Measurements from ENCODE around the gene ABLIM3.

The ABLIM3 gene

DNA sequence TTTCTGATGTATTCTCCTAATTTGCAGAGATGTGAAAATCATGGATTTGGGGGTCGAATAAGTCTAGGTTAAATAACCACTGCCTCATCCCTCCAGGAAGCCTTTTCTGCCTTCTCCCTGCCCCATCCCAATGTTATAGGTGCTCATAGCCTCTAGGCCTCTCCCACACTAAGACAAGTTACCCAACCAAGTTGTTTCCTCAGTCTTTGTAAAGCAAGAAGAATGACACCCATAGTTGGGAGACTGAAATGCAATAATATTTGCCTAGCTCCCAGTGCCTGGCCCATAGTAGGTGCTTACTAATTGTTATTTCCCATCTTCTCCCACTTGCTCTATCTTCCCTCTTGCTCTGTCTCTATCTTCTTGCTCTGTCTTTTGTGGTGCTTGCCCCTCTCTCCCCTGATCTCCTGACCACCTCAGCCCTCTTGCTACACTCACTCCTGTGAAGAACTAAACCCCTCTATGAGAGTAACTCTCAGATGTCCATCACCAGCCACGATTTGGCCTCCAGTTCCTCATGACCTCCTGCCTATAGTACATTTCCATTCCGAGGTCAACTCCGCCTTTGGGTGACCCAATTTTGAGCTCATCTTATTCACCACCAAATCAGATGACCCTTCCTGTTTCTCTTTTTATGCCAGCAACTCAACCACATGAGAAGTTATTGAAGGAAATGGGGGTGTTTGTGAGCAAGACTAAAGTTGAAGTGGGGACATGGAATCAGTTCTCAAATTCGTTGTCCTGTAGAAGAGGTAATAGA lies 137.3 kb downstream of the ABLIM3 start:
- DNase-seq (ENCODE audit: low read depth in 4 of 4, low spot score in 1 of 4): no peak

DNA sequence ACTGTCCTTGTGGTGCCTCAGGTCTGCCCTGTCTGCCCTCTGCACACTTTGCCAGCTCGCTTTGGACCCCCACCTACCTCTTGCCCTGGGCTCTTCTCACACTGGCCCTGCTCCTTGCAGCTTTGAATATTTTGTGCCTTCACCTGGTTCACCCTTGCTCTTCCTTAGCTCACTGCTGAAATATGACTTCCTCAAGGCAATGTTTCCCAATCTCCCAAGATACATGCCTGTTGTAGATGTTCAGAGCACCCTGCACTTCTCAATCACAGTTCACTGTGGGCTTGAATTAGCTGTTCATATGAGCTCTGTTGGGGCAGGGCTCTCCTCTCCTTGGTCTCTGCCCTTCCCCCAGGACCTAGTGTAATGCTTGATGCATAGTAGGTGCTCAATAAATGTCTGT lies 138.4 kb downstream of the ABLIM3 start:
- DNase-seq (ENCODE audit: low read depth in 4 of 4, low spot score in 1 of 4): no peak

DNA sequence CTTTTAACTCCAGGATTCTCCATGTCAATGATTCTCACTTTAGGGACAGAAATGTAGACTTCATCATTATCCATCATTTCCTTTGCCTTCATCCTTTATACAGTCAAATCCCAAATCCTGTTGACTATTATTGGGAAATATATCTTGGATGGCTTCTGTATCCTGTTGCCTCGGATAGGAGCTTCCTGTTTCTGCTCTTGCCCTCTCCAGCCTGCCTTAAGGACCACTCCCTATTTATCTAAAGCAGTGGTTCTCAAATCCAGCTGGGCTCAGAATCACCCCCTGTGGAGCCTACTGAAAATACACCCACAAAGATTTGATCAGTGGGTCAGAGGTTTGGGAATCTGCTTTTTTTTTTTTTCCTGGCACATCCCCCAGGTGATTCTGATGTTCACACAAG lies 138.8 kb downstream of the ABLIM3 start:
- no peak for DNase-seq (ENCODE audit: low read depth in 4 of 4, low spot score in 1 of 4)

DNA sequence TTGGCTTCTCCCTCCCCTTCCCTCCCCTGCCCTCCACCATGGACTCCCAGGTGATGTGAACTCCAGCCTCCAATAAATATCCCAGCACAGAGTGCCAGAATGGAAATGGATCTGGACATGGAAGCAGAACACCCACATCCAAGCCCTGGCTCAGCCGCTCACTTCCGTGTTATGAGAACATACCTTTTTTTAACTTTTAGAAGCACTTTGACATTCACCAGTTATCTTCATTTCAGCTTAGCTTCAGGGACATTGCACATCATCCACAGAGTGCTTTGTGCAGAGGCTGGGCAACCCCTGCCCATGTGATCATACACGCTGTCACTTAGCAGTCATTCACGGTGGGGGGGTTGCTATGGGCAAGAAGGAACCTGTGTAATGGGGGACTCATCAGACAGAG lies 139.5 kb downstream of the ABLIM3 start:
- DNase-seq (ENCODE audit: low read depth in 4 of 4, low spot score in 1 of 4): no peak

DNA sequence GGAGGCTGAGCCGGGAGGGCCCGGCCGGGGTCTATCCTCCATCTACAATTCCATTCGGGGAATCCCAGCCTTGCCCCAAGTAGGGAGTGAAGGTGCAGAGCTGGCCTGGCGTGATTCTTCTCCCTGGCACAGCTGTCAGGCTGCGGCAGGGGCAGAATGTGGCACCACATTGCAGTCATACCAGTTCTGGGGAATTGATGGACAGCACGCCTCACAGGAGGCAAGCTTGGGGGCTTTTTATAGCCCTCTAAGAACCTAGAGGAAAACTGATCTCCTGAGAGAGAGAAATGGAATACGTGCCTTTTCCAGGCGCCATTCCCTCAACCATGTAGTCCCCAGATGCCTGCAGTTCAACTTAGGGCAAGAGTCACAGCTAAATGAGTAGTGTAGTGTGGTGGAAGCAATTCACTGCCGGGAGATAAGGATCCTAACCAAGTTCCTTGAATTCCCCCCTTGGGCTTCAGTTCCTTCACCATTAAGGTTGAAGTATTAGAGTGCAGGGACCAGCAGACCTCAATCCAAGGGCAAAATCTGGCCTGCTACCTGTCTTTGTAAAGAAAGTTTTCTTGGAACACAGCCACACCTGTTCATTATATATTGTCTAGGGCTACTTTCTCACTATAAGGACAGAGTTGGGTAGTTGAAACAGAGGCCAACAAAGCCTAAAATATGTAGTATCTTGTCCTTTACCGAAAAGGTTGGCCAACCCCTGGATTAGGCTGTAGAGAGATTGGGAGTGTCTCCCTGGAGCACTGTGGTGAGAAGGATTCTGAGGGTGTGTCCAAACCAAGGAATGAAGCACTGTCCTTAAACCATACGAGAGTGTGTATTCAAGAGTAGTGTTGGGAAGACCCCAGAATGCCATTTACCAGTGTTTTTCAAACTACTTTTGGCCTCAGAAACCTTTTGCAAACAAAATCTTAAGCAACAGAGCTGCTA lies 141.0 kb downstream of the ABLIM3 start:
- DNase-seq (ENCODE audit: low read depth in 4 of 4, low spot score in 1 of 4): no peak

DNA sequence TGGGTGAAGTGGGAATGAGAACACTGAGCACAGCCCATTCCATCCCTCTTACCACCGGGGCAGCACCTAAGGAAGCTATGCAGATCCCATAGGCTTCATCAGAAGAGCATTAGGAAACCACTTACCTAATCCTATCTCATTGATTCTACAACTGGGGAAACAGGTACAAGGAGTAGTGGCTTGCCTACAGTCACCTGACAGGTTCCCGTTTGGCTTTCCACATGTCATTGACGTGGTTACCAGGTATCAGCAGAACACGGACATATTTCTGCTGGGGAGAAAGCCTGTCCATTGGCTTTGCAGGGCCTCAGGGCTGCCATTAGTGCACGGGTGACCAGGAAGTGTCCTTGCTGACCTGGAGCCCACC lies 141.7 kb downstream of the ABLIM3 start:
- no peak for DNase-seq (ENCODE audit: low read depth in 4 of 4, low spot score in 1 of 4)

DNA sequence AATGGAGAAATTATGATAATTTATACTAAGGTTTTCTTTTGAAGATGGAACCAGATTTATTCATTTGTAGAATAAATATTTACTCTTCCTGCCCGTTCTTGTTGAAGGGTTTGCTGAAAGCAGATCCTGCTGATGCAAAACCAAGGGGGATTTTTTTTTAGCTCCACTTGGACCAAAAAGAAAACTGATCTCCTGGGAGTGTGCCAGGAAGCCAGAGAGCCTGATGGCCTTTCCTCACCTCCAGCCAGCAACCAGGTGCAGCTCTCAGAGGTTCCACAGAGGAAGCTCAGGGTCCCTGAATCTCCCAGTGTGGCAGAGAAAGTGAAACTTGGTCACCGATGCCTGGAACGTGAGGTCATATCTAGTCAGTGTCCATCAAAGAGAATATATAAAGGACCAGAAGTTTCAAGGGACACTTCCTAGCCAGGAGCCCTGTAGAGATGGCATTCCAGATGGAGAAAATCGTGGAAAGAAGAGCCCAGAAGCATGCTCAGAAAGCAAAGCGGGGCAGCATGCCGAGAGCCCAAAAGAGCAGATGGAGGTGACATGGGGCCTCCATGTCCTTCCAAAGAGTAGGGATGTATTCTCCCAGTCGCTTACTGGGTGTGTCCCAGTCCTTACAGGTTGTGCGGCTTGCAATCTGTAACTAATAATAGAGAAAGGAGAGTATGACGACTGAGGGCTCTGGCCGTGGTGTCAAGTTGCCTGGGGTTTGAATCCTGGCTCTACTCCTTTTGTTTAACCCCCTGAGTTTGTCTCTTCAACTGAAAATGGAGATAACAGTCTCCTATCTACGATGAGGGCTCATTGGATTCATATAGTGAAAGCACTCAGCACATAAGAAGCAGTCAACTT lies 142.6 kb downstream of the ABLIM3 start:
- DNase-seq (ENCODE audit: low read depth in 4 of 4, low spot score in 1 of 4): no peak

DNA sequence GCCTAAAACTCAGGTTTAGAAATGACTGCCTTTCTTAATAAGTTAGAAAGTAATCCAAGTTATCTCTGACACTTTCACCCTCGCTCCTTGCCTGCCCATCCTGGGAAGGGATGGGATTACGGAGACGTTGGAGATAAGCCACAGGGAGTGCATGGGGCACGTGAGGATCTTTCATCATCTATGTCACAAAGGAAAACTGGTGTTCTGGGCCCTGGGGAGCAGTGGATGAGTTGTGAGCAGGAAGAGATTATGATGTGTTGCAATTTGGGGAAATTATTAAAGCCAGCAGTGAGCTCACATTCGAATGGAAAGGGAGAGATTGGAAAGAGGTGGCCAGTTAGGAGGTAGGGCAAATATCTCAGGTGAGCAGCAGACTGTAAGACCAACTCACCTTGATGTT lies 143.2 kb downstream of the ABLIM3 start:
- no peak for DNase-seq (ENCODE audit: low read depth in 4 of 4, low spot score in 1 of 4)

DNA sequence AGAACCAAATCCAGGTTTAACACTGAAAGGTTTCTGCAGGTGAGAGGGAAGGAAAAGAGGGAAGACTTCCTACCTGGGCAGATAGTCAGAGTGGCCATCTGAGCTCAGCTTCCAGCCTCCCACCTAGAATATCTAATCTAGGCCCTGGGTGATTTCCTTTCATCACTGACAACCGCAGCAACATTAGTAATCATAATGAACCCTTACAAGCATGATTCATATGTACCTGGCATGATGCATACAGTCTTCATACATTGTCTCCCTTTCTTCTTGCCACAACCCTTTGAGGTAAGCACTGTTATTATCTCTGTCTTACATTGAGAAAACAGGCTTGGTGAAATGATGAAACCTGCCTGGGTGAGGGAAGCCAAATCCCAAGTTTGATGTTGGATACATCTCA lies 143.9 kb downstream of the ABLIM3 start:
- DNase-seq (ENCODE audit: low read depth in 4 of 4, low spot score in 1 of 4): no peak

DNA sequence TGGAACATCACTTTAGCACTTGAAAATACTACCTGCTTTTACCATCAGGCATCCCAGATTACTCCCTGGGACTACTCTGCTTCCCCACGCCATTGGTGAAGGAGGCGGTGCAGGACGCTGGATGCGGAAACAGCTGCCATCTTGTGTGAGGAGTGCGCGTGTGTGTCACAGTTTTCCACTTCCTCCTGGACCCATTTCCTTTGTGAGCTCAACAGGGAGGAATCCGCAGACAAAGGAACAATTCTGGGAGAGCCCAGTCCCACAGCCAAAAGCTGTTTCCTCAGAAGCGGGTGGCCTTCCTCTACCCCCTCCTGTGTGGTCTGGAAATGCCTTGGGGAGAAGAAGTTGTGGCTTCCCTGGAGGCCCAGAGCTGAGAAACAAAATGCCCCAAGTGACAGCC lies 147.1 kb downstream of the ABLIM3 start:
- DNase-seq (ENCODE audit: low read depth in 4 of 4, low spot score in 1 of 4): no peak

DNA sequence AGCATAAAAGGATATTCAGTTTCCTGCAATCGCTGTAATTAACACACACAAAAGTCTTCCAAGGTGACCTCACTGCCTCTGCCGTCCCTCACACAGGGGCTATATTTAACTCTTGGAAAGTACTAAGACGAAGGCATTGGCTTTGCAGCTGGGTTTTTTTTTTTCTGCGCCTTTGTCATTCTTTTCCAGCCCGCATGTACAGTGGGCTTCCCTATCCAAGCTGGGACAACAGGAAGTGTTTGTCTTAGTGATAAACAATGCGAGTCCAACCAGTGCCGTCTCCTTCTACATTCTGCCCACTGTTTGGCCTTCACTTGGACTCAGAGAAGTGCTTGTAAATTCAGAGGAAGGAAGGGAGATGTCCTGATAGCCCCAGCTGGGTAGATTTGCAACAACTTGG lies 148.0 kb downstream of the ABLIM3 start:
- DNase-seq (ENCODE audit: low read depth in 4 of 4, low spot score in 1 of 4): no peak

DNA sequence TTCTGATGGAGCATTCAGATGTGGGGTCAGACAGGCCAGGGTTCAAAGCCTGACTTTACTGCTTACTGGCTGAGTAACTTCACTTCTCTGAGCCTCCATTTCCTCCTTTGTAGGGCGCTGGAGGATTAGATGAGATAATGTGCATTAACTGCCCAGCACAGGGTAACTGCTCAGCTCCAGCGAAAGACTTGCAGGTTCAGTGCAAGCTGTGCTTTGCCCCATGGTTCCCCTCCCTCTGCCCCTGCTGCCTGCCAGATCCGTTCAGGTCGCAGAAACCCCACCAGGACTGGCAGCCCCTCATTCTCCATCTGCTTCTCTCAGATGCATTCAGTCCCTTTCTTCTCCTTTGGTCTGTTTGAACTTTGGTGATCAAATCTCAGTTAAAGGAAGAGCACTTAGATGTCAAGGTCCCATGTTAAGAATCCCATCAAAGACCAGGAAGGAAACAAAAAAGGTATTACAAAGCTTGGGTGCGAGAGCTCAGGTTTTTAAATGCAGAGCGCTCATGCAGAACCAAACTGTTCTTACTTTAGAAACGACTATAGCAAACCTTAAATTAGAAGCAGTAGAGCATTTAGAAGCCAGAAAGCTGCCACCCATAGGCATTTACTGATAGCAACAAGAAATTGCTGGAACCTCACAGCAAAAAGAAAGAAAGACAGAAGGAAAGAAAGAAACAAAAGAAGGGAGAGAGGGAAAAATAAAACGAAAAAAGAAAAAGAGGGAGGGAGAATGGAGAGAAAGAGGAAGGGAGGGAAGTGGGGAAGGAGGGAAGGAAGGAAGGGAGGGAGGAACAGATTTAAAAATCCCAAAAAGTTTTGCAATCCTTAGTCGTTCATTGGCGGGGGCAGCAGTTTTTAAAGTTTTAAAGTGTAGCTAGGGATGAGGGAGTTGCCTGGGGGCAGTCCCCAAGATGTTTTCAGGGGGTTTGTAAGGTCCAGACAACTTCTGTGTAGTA lies 153.9 kb downstream of the ABLIM3 start:
- no peak for DNase-seq (ENCODE audit: low read depth in 4 of 4, low spot score in 1 of 4)

DNA sequence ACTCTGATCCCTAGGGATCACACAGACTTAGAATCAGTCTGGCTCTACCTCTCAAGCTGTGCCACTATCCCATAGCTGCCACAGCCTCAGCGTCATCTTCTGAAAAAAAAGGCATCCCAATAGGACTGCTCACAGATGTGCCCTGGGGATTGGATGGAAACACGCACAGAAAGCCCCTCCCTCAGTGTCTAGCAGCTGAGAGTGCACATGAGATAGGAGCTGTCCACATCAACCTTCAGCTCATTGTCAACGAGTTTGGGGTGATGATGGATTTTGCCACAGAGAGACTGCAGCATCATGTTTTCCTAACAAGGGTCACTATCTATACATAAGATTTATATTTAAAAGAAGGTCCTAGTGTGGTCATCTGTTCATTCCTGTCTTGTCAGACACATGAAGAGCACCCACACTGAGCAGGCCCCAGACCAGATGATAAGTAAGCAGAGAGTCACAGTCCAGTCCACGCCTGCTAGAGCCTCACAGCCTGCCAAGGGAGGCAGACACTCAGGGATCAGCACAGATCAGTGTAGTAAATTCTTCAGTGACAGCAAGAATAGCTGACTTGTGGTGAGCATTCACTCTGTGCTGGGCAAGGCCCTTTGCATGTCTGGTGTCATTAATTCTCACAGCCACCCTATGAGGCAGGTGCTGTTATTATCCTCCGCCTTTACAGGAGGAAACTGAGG lies 156.2 kb downstream of the ABLIM3 start:
- DNase-seq (ENCODE audit: low read depth in 4 of 4, low spot score in 1 of 4): no peak

DNA sequence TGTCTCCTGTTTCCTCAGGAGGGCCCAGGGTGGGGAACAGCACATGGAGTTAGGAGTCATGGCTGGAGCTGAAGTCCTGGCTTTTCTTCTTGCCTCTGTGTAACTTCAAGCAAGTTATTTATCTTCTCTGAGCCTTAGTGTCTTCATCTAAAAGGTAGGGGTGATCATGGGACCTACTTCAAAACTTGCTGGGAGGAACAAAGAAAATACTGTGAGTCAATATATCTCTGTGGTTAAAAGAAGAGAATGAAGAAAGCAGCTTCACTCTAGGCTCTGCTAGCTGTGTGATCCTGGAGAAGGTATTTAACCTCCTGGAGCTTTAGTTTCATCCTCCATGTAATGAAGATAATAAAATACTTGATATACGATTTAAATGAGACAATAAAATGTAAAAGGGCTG lies 156.9 kb downstream of the ABLIM3 start:
- no peak for DNase-seq (ENCODE audit: low read depth in 4 of 4, low spot score in 1 of 4)

DNA sequence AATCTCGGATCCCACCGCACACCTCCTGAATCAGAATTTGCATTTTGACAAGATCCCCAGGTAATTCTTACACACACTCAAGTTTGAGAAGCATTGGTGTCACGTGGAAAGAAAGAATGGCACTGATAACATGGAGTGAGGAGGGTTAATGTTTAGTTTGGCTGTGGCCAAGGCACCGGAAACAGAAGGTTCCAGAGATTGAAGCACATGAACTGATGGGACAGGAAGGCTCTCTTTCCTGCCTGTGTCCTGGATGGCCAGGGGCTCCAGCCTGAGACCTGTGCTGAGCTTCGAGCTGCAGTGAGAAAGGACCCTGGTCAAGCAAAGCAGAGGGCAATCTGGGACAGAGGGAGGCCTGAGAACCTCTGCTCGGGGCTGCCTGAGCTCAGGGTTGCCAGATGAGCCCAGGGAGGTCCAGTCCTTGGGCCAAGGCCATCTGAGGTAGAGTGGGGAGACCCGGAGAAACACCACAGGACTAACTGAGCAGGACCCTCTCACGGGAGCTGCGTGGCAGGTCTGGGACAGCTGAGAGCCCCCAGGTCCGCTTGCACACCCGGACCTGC lies 157.6 kb downstream of the ABLIM3 start:
- DNase-seq (ENCODE audit: low read depth in 4 of 4, low spot score in 1 of 4): no peak

DNA sequence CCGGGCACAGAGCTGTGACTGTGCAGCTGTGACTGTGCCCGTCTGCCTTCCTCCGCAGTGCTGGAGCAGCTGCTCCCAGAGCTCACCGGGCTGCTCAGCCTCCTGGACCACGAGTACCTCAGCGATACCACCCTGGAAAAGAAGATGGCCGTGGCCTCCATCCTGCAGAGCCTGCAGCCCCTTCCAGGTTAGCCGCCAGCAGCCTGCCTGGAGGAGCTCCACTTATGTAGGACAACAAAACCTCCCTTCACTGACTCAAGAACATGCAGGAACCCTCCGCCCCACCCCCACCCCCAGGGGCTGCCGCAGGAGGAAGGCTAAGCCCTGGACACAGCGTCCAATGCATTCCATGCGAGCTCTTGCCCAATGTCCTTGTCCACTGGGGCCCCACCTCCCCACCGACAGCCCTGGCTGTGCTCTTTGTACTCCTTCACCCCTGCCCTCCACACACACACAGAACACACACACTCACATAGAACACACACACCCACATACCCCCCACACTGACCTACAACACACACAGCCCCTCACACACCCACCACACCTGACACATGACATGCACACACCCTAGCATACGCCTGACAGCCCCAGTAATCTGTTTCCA lies 158.3 kb downstream of the ABLIM3 start:
- no peak for DNase-seq (ENCODE audit: low read depth in 4 of 4, low spot score in 1 of 4)

DNA sequence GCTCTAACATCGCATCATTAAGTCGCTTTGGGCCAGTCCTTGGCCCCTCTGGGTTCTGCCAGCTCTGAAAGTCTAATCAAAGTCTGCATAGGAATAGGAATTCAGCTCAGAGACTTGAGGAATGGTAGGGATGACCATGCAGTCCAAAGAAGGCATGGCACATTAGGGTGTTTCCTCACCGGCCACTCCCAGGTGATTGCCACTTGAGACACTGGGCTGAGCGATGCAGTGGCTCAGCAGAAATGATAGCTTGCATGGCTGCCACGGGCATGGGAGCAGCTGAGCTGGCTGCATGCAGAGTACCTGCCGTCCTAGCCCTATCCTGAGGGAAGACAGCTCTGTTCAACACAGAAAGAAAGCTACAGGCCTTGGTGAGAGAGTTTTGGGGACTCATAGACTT lies 159.1 kb downstream of the ABLIM3 start:
- DNase-seq (ENCODE audit: low read depth in 4 of 4, low spot score in 1 of 4): no peak

DNA sequence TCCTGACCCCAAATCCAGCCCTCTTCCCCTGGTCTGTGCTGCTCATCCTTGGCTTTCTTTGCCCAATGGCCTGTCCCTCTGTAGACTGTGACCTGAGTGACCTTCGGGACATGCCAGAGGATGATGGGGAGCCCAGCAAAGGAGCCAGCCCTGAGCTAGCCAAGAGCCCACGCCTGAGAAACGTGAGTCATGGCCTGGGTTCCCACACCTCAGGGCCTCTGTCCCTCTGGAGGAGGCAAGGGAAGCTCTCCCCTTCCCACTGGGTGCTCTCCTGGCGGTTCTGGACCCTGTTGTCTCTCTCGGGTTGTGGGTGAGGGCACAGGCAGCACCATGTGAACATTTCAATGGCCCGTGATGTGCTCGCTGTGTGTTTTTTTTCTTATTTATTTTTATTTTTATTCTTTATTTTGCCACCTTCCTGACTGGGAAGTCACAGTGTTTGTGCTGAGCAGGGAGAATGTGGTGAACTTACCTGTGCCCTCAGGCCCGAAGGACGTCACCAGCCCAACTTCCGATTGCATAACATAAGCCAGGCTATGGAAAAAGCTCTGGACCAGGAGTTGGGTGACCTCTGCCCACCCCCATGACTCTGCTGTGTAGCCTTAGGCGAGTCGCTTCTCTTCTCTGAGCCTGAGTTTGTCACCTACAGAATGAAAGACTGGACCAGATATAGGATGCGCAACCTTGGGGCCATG lies 159.9 kb downstream of the ABLIM3 start:
- DNase-seq (ENCODE audit: low read depth in 4 of 4, low spot score in 1 of 4): no peak

Measured in stimulated activated CD4-positive, alpha-beta T cell treated with anti-CD3 and anti-CD28 coated beads, Interleukin-1b, Interleukin-23, amount 100 ng/mL, for 24 hours (primary cell).